Uterus (tissue), 2 donors: ENCODE data around the gene USP17L24.
"Not testable (repeated sequence)": the region's sequence is repeated elsewhere in the genome, so short reads cannot be mapped to it uniquely, and the experiment has no call there.

Experiments used
- POLR2A ChIP-seq, 2 donors: fragments of 450-650 bp; IDR thresholded peaks; one replicate each; pipeline ENCODE4 v1.6.1; 2016; ENCODE audit warnings: antibody characterized with exemption in 2 of 2, mild to moderate bottlenecking in 1 of 2, moderate library complexity in 1 of 2
- TF ChIP-seq, protein P1 (sequence below), 4 experiments: fragments of 200-600 bp in 2 of 4; fragments of 450-650 bp in 2 of 4; sonication (generic) in 2 of 4; IDR thresholded peaks; one replicate each; pipeline ENCODE4 v1.5.1; 2016 to 2019; ENCODE audit warnings: antibody characterized with exemption in 4 of 4, mild to moderate bottlenecking in 2 of 4, moderate library complexity in 1 of 4

- TF ChIP-seq, protein P1, sequence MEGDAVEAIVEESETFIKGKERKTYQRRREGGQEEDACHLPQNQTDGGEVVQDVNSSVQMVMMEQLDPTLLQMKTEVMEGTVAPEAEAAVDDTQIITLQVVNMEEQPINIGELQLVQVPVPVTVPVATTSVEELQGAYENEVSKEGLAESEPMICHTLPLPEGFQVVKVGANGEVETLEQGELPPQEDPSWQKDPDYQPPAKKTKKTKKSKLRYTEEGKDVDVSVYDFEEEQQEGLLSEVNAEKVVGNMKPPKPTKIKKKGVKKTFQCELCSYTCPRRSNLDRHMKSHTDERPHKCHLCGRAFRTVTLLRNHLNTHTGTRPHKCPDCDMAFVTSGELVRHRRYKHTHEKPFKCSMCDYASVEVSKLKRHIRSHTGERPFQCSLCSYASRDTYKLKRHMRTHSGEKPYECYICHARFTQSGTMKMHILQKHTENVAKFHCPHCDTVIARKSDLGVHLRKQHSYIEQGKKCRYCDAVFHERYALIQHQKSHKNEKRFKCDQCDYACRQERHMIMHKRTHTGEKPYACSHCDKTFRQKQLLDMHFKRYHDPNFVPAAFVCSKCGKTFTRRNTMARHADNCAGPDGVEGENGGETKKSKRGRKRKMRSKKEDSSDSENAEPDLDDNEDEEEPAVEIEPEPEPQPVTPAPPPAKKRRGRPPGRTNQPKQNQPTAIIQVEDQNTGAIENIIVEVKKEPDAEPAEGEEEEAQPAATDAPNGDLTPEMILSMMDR (IDR thresholded peaks at IDR 0.05) = not testable (repeated sequence)
- TF ChIP-seq POLR2A (IDR thresholded peaks at IDR 0.05) = not testable (repeated sequence)
Measured at GRCh38 chr4:9350866-9351265, 25.9 kb downstream of the USP17L24 start.
